Nephron (organoid): Measurements from ENCODE around the gene SENP7.
A peak's percentile ranks its signal among the peaks of the same experiment; 100 is the strongest.
"Not testable (repeated sequence)": the region's sequence is repeated elsewhere in the genome, so short reads cannot be mapped to it uniquely, and the experiment has no call there.

ENCODE experiments used
- H3K27ac Mint-ChIP-seq, 3 experiments: 2 replicates each; pipeline ENCODE4 v1.8.0; 2020; ENCODE audit warnings: mixed read lengths in 3 of 3, mild to moderate bottlenecking in 2 of 3, moderate library complexity in 1 of 3
- H3K27me3 Mint-ChIP-seq: 2 replicates; pipeline ENCODE4 v1.8.0; 2021; ENCODE audit warnings: low read depth, mild to moderate bottlenecking, moderate library complexity, mixed read lengths
- H3K36me3 Mint-ChIP-seq: 2 replicates; pipeline ENCODE4 v1.8.0; 2020; ENCODE audit warnings: low read depth, mixed read lengths
- H3K4me1 Mint-ChIP-seq: 2 replicates; pipeline ENCODE4 v1.8.0; 2020; ENCODE audit warnings: mixed read lengths
- H3K4me3 Mint-ChIP-seq, 3 experiments: 2 replicates each; pipeline ENCODE4 v1.8.0; 2020; ENCODE audit warnings: mild to moderate bottlenecking in 3 of 3, mixed read lengths in 3 of 3, moderate library complexity in 2 of 3
- H3K9me3 Mint-ChIP-seq: 2 replicates; pipeline ENCODE4 v1.8.0; 2020; ENCODE audit warnings: mixed read lengths
- TF ChIP-seq, protein P1 (sequence below), 3 experiments: fragments of 200-600 bp; sonication (generic); IDR thresholded peaks; one replicate each; pipeline ENCODE4 v1.5.0; 2021; ENCODE audit warnings: antibody characterized with exemption in 3 of 3; ENCODE audit not compliant: unreplicated experiment in 3 of 3

SENP7 gene

DNA sequence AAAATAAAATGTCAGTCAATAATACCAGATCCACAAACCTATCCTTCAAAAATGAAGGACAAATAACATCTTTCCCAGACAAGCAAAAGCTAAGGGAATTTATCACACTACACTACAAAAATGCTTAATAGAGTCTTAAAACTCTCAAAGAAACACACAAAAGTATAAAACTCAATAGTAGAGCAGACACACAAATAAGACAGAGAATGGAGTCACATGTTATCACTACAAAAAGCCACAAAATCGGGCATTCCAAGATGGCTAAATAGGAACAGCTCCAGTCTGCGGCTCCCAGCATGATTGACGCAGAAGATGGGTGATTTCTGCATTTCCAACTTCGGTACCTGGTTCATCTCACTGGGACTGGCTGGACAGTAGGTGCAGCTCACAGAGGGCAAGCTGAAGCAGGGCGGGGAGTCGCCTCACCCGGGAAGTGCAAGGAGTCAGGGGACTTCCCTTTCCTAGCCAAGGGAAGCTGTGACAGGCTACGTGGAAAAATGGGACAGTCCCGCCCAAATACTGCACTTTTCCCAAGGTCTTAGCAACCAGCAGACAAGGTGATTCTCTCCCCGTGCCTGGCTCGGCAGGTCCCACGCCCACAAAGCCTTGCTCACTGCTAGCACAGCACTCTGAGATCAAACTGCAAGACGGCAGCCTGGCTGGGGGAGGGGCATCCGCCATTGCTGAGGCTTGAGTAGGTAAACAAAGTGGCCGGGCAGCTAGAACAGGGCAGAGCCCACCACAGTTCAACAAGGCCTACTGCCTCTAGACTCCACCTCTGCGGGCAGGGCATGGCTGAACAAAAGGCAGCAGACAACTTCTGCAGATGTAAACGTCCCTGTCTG is 46.3 kb downstream of the SENP7 start:
- peaks cover 56% of the 10 kb centered on the region for H3K36me3 Mint-ChIP-seq
- H3K4me3 Mint-ChIP-seq, result peak overlapping the region; percentile 50 to 76 (median 65)
- TF ChIP-seq, protein P1, sequence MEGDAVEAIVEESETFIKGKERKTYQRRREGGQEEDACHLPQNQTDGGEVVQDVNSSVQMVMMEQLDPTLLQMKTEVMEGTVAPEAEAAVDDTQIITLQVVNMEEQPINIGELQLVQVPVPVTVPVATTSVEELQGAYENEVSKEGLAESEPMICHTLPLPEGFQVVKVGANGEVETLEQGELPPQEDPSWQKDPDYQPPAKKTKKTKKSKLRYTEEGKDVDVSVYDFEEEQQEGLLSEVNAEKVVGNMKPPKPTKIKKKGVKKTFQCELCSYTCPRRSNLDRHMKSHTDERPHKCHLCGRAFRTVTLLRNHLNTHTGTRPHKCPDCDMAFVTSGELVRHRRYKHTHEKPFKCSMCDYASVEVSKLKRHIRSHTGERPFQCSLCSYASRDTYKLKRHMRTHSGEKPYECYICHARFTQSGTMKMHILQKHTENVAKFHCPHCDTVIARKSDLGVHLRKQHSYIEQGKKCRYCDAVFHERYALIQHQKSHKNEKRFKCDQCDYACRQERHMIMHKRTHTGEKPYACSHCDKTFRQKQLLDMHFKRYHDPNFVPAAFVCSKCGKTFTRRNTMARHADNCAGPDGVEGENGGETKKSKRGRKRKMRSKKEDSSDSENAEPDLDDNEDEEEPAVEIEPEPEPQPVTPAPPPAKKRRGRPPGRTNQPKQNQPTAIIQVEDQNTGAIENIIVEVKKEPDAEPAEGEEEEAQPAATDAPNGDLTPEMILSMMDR (IDR thresholded peaks at IDR 0.05; ENCODE audit: unreplicated experiment in 3 of 3), result no peak
- H3K4me1 Mint-ChIP-seq, result peaks cover 16% of the 10 kb centered on the region
- H3K27ac Mint-ChIP-seq, result peak overlapping the region; percentile 62 to 84 (median 83)
- H3K27me3 Mint-ChIP-seq, result no peaks in the 10 kb centered on the region
- peaks cover 36% of the 10 kb centered on the region for H3K9me3 Mint-ChIP-seq

DNA sequence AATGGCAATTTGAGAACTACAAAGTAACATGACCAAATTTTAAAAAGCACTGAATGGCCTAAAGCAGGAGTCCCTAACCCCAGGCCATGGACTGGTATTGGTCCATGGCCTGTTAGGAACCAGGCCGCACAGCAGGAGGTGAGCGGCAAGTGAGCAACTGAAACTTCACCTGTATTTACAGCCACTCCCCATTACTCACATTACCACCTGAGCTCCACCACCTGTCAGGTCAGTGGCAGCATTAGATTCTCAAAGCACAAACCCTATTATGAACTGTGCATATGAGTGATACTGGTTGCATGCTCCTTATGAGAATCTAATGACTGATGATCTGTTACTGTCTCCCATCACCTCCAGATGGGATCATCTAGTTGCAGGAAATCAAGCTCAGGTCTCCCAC is 48.8 kb downstream of the SENP7 start:
- Mint-ChIP-seq H3K36me3 (peaks cover 59% of the 10 kb centered on the region), H3K9me3 (peaks cover 29% of the 10 kb centered on the region), H3K27me3 (no peaks in the 10 kb centered on the region), H3K27ac (no peak overlapping the region), H3K4me3 (no peak overlapping the region), H3K4me1 (peaks cover 16% of the 10 kb centered on the region)
- TF ChIP-seq, protein P1 (IDR thresholded peaks at IDR 0.05; ENCODE audit: unreplicated experiment in 3 of 3), result no peak

DNA sequence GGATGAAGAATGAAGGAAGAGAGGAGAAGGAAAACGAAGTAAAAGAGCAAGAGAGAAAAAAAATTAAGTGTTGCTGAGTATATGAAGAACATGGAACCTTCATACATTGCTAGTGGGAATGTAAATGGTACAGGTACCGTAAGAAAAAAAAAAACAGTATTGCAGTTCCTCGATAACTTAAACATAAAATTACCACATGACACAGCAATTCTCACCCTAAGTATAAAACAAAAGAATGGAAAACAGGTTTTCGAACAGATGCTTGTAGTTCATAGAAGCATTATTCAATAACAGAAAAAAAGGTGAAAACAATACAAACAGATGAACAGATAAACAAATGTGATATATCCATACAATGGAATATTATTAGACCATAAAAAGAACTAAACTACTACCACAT is 51.6 kb downstream of the SENP7 start:
- TF ChIP-seq, protein P1 (IDR thresholded peaks at IDR 0.05; ENCODE audit: unreplicated experiment in 3 of 3), result no peak
- Mint-ChIP-seq H3K27ac (no peak overlapping the region), H3K27me3 (no peaks in the 10 kb centered on the region), H3K4me1 (peaks cover 5% of the 10 kb centered on the region), H3K4me3 (no peak overlapping the region), H3K9me3 (peaks cover 11% of the 10 kb centered on the region), H3K36me3 (peaks cover 45% of the 10 kb centered on the region)

DNA sequence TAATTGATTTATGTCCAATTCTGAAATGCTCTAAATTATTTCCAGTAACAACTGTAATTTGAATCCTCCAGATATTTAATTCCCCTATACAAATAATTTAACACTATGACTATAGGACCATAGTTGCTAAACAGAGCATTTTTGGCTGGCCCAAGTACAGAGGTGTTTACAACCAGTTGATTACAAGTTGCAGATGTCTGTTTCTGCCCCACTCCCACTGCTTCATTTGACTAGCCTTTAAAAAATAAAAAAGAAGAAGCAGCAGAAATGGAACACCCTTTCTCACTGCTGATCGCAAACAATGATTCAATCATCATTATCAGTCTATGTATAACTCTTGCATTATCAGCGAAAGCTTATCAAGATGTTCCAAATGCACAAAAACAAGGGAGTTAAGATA is 54.6 kb downstream of the SENP7 start:
- H3K4me1 Mint-ChIP-seq, result no peaks in the 10 kb centered on the region
- TF ChIP-seq, protein P1 (IDR thresholded peaks at IDR 0.05; ENCODE audit: unreplicated experiment in 3 of 3), result no peak
- H3K36me3 Mint-ChIP-seq, result peaks cover 61% of the 10 kb centered on the region
- no peak overlapping the region for H3K4me3 Mint-ChIP-seq
- no peaks in the 10 kb centered on the region for H3K27me3 Mint-ChIP-seq
- peak overlapping the region in 1 of 3 experiments; percentile 32 for H3K27ac Mint-ChIP-seq
- H3K9me3 Mint-ChIP-seq, result peaks cover 14% of the 10 kb centered on the region

DNA sequence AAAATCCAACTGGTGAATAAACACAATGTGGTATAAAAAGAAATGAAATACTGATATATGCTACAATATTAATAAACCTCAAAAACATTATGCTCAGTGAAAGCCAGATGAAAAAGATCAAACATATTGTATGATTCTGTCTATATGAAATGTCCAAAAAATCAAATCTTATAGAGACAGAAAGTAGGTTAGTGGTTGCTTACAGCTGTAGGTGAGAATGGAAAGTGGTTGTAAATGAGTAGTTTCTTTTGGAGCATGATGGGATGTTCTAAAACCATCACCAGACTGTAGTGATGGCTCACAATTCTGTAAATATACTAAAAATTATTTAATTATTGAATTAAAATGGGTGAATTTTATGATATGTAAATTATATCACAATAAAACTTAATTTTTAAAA is 58.4 kb downstream of the SENP7 start:
- H3K9me3 Mint-ChIP-seq, result peaks cover 24% of the 10 kb centered on the region
- no peak overlapping the region for H3K27ac Mint-ChIP-seq
- peaks cover 57% of the 10 kb centered on the region for H3K36me3 Mint-ChIP-seq
- TF ChIP-seq, protein P1 (IDR thresholded peaks at IDR 0.05; ENCODE audit: unreplicated experiment in 3 of 3), result no peak
- no peaks in the 10 kb centered on the region for H3K27me3 Mint-ChIP-seq
- no peaks in the 10 kb centered on the region for H3K4me1 Mint-ChIP-seq
- no peak overlapping the region for H3K4me3 Mint-ChIP-seq

DNA sequence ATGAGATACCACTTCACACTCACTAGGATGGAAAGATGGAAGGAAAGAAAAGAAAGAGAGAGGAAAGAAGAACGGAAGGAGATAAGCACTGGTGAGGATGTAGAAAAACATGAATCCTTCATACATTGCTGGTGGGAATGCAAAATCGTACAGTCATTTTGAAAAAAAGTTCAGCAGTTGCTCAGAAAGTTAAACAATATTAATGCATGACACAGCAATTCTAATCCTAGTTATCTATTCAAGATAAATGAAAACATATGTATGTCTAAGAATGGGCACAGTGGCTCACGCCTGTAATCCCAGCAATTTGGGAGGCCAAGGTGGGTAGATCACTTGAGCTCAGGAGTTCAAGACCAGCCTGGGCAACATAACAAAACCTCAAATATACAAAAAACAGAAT is 59.1 kb downstream of the SENP7 start:
- peaks cover 61% of the 10 kb centered on the region for H3K36me3 Mint-ChIP-seq
- H3K27me3 Mint-ChIP-seq, result no peaks in the 10 kb centered on the region
- no peak overlapping the region for H3K27ac Mint-ChIP-seq
- TF ChIP-seq, protein P1 (IDR thresholded peaks at IDR 0.05; ENCODE audit: unreplicated experiment in 3 of 3), result no peak
- peaks cover 28% of the 10 kb centered on the region for H3K9me3 Mint-ChIP-seq
- H3K4me3 Mint-ChIP-seq, result no peak overlapping the region
- H3K4me1 Mint-ChIP-seq, result no peaks in the 10 kb centered on the region

DNA sequence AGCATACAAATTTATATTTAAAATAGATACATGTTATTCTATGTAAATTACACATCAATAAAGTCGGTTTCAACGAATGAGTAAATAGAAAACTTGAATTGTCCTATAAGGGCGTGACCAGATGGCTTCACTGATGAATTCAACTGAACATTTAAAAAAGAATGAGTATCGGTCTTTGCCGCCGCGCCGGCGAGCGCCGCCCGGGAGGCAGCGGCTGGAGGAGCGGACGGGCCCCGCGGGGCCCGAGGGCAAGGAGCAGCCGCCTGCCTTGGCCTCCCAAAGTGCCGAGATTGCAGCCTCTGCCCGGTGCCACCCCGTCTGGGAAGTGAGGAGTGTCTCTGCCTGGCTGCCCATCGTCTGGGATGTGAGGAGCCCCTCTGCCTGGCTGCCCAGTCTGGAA is 74.4 kb downstream of the SENP7 start:
- Mint-ChIP-seq H3K9me3 (peaks cover 65% of the 10 kb centered on the region), H3K36me3 (peaks cover 80% of the 10 kb centered on the region)
- not testable (repeated sequence) for H3K4me1 Mint-ChIP-seq, H3K27ac Mint-ChIP-seq, H3K27me3 Mint-ChIP-seq, H3K4me3 Mint-ChIP-seq
